ENCODE results near the gene DPYD.

DNA sequence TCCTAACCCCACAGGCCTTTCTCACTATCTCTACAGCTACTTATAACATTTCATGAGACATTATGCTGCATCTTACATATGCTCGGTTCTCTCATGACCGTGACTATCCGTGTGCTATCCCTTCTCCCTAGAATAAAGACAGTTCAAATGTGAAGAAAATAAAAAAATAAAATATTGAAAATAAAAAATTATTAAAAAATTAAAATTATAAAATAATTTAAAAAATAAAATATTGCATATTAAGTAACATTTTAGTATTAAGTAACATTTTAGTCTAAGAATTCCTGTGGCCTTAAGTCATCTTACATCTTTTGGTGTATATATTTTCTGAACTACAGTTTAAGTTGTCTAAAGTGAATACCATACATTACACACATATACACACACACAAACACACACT lies 415.5 kb downstream of the DPYD start:
- TF ChIP-seq, protein P1, sequence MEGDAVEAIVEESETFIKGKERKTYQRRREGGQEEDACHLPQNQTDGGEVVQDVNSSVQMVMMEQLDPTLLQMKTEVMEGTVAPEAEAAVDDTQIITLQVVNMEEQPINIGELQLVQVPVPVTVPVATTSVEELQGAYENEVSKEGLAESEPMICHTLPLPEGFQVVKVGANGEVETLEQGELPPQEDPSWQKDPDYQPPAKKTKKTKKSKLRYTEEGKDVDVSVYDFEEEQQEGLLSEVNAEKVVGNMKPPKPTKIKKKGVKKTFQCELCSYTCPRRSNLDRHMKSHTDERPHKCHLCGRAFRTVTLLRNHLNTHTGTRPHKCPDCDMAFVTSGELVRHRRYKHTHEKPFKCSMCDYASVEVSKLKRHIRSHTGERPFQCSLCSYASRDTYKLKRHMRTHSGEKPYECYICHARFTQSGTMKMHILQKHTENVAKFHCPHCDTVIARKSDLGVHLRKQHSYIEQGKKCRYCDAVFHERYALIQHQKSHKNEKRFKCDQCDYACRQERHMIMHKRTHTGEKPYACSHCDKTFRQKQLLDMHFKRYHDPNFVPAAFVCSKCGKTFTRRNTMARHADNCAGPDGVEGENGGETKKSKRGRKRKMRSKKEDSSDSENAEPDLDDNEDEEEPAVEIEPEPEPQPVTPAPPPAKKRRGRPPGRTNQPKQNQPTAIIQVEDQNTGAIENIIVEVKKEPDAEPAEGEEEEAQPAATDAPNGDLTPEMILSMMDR (IDR thresholded peaks at IDR 0.05; ENCODE audit: insufficient read depth, low read depth, low read length), result no peak
- no peak for TF ChIP-seq EZH2 (IDR thresholded peaks at IDR 0.05; ENCODE audit: insufficient read depth, low read length)

Data from astrocyte (in vitro differentiated cells and primary cell).